Stimulated activated CD8-positive, alpha-beta memory T cell treated with anti-CD3 and anti-CD28 coated beads, Interleukin-15, amount 100 ng/mL, for 24 hours (primary cell): ENCODE measurements around the gene TCF7.

Source experiments
- DNase-seq: peaks from one replicate; pipeline ENCODE4 v3.0.0-alpha.2; 2020; ENCODE audit warnings: low read depth

TCF7 gene

GRCh38 chr5:134113363-134113889 lies 1.1 kb upstream of the TCF7 start:
- no peak for DNase-seq

- no peak for DNase-seq
Measured at GRCh38 chr5:134114886-134115805, 665 bp downstream of the TCF7 start.

GRCh38 chr5:134115806-134116175 lies 1.3 kb downstream of the TCF7 start:
- no peak for DNase-seq

GRCh38 chr5:134116286-134116685 lies 1.8 kb downstream of the TCF7 start:
- no peak for DNase-seq

GRCh38 chr5:134116789-134117761 lies 2.6 kb downstream of the TCF7 start:
- DNase-seq = no peak

GRCh38 chr5:134118212-134118835 lies 3.8 kb downstream of the TCF7 start:
- no peak for DNase-seq

GRCh38 chr5:134119720-134120119 lies 5.2 kb downstream of the TCF7 start:
- no peak for DNase-seq

GRCh38 chr5:134120386-134121138 lies 6.1 kb downstream of the TCF7 start:
- no peak for DNase-seq

GRCh38 chr5:134122530-134122929 lies 8.0 kb downstream of the TCF7 start:
- DNase-seq = no peak

GRCh38 chr5:134123360-134123759 lies 8.9 kb downstream of the TCF7 start:
- no peak for DNase-seq

- no peak for DNase-seq
Measured at GRCh38 chr5:134124289-134125038, 10.0 kb downstream of the TCF7 start.

GRCh38 chr5:134125039-134126015 lies 10.8 kb downstream of the TCF7 start:
- DNase-seq = no peak

- DNase-seq = no peak
Measured at GRCh38 chr5:134127376-134127861, 12.9 kb downstream of the TCF7 start.

- DNase-seq = no peak
Measured at GRCh38 chr5:134127988-134128647, 13.6 kb downstream of the TCF7 start.

GRCh38 chr5:134128648-134128995 lies 14.1 kb downstream of the TCF7 start:
- no peak for DNase-seq

GRCh38 chr5:134129411-134130238 lies 15.1 kb downstream of the TCF7 start:
- no peak for DNase-seq

GRCh38 chr5:134130239-134130945 lies 15.9 kb downstream of the TCF7 start:
- DNase-seq = no peak
